ENCODE measurements around the gene CCDC178.

The CCDC178 gene

GRCh38 chr18:33466822-33467221 is 26.3 kb upstream of the CCDC178 start:
- TF ChIP-seq, protein P1, sequence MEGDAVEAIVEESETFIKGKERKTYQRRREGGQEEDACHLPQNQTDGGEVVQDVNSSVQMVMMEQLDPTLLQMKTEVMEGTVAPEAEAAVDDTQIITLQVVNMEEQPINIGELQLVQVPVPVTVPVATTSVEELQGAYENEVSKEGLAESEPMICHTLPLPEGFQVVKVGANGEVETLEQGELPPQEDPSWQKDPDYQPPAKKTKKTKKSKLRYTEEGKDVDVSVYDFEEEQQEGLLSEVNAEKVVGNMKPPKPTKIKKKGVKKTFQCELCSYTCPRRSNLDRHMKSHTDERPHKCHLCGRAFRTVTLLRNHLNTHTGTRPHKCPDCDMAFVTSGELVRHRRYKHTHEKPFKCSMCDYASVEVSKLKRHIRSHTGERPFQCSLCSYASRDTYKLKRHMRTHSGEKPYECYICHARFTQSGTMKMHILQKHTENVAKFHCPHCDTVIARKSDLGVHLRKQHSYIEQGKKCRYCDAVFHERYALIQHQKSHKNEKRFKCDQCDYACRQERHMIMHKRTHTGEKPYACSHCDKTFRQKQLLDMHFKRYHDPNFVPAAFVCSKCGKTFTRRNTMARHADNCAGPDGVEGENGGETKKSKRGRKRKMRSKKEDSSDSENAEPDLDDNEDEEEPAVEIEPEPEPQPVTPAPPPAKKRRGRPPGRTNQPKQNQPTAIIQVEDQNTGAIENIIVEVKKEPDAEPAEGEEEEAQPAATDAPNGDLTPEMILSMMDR (IDR thresholded peaks at IDR 0.05; ENCODE audit: control extremely low read depth, extremely low read depth, low read depth, missing control alignments), result no peak
- no peak for DNase-seq (ENCODE audit: extremely low spot score)
- ChIA-PET POLR2A (no interaction called here), CTCF (no interaction called here)

DNA sequence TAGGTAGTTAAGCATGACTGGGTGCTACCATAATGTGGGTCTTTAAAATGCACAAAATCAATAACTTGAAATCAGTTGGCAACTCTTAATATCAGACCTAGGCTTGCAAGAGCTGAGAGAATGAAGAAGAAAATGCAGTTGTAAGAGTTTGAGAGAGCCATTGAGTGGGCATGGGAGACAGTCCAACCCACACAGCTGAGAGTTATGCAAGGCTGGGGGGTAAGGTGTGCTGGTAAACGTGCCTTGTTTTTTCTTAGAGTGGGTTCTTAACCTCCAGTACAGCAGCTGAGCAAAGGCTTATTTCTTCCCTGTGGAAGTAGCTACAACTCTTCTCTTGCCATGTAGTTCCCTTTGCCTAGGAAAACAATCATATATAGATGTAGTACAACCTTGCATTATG is 20.2 kb upstream of the CCDC178 start:
- ChIA-PET CTCF (no interaction called here), POLR2A (no interaction called here)
- TF ChIP-seq, protein P1 (IDR thresholded peaks at IDR 0.05; ENCODE audit: control extremely low read depth, extremely low read depth, low read depth, missing control alignments), result no peak
- no peak for DNase-seq (ENCODE audit: extremely low spot score)

DNA sequence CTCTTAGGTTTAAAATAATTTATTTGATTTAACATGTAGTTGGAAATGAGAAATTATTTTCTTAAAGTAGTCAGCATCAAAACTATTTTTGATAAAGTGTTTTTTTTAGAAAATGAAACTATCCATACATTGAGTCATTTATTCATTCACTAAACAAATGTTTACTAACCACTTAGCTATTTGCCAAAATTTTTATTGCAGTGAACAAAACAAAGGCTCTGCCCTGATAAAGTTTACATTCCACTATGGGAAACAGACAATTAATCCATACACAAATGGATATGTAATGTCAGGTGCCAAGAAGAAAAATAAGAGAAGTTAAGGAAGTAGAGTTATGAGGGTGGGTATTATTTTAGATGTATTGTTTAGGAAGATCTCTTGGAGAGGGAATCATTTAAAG is 19.1 kb upstream of the CCDC178 start:
- TF ChIP-seq, protein P1 (IDR thresholded peaks at IDR 0.05; ENCODE audit: control extremely low read depth, extremely low read depth, low read depth, missing control alignments), result no peak
- ChIA-PET CTCF (no interaction called here), POLR2A (no interaction called here)
- DNase-seq (ENCODE audit: extremely low spot score), result no peak

GRCh38 chr18:33446604-33447003 is 6.1 kb upstream of the CCDC178 start:
- ChIA-PET POLR2A (no interaction called here), CTCF (no interaction called here)
- TF ChIP-seq, protein P1 (IDR thresholded peaks at IDR 0.05; ENCODE audit: control extremely low read depth, extremely low read depth, low read depth, missing control alignments), result no peak
- DNase-seq (ENCODE audit: extremely low spot score), result no peak

DNA sequence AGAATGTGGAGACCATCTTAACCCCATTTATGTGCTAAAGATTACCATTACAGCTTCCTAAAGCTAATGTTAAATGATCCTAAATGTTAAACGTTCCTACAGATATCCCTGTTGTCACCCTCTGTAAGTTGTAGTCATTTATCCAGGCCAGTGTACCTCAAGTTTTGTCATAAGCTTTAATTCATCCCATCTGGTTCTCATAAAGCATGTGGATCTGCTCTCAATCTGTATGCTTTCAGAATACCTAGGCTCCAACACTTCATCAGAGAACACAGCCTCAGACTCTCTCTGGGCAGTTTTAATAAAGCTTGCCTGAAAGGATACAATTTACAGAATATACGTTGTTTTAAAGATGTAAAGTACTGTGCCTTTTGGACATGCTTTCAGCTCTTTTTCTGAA is 4.2 kb upstream of the CCDC178 start:
- TF ChIP-seq, protein P1 (IDR thresholded peaks at IDR 0.05; ENCODE audit: control extremely low read depth, extremely low read depth, low read depth, missing control alignments), result no peak

GRCh38 chr18:33432857-33433256 is 7.7 kb downstream of the CCDC178 start:
- CTCF ChIA-PET, result interaction anchor here (1.1 to 1.3 kb wide), 3 partner anchors 12 to 59 kb away, joined by 3 to 4 read pairs (median 4); no protein-coding TSS in a partner anchor
- DNase-seq (ENCODE audit: extremely low spot score), result no peak
- TF ChIP-seq, protein P1 (IDR thresholded peaks at IDR 0.05; ENCODE audit: control extremely low read depth, extremely low read depth, low read depth, missing control alignments), result no peak
- POLR2A ChIA-PET, result no interaction called here

More for the DNA sequence above, 4.2 kb upstream of the CCDC178 start:
- CTCF ChIA-PET, result interaction anchor here (0.7 to 1.4 kb wide), 4 partner anchors 11 to 24 kb away, joined by 3 to 5 read pairs (median 4); no protein-coding TSS in a partner anchor
- DNase-seq (ENCODE audit: extremely low spot score), result no peak
- POLR2A ChIA-PET, result no interaction called here

DNA sequence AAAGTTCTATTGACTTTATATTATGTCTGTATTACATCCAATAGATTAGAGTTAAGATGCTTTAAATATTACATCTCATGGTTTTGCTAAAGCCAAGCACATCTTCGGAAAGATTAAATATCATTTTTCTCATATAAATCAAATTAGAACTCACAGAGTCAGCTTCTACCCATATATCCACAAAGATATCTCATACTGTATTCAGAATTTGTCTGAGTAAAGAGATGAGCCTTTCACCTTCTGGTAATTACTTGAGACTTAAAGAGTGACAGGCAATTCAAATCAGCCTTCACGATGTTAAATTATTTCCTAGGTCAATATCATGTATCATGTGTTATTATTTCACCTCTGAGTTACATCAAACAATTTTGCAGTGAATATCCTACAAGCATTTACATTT is 13.0 kb downstream of the CCDC178 start:
- TF ChIP-seq, protein P1 (IDR thresholded peaks at IDR 0.05; ENCODE audit: control extremely low read depth, extremely low read depth, low read depth, missing control alignments), result no peak
- POLR2A ChIA-PET, result no interaction called here
- DNase-seq (ENCODE audit: extremely low spot score), result no peak
- CTCF ChIA-PET, result no interaction called here

Measured in GM10248 (cell line).